ENCODE results near the gene XRCC4.
"Not testable (repeated sequence)": the region's sequence is repeated elsewhere in the genome, so short reads cannot be mapped to it uniquely, and the experiment has no call there.

The XRCC4 gene

DNA sequence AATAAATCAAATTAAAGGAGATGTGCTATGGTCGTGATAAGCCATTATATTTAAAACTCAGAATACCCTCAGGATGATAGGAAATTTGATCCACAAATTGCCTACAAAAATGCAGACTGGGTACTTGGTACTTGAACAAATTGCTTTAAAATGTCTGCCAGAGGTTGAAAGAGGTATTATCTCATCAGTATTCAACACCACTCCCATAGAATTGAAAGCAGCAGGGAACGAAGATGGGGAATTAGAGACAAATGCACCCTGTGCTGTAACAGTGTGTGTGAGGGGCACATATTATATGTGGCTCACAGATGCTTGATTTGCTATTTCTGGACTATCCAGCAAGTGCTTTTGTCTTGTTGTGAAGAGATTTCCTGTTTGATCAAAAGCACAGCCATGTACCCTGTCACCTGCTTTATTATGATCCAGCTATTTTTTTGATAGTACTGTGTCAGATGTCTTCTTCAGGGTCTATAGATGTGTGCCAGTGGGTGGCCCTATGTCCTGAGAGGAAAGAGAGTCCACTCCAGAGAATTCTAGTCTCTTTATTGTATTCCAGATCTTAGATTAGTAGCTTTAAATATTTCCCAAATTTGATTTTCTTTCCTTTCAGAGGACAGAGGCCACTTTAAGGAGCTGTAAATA, 120.1 kb downstream of the XRCC4 start:
- no peak for DNase-seq

DNA sequence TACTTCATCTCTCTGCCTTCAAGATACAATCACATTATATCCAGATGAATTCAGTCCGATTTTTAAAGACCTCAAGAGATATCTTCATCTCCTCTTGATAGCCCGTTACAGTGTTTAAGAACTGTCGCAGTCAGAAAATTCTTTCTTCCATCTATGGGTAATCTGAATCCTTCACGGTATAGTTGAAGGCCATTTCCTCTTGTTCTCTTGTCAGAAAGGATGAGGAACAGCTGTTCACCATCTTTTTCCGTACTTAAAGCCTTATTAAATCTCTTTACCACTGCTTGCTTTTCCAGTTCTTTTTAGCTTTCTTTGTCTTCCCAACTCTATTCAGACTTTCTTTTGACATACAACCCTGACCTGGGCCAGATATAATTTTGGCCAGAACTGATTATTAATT, 121.8 kb downstream of the XRCC4 start:
- no peak for DNase-seq

DNA sequence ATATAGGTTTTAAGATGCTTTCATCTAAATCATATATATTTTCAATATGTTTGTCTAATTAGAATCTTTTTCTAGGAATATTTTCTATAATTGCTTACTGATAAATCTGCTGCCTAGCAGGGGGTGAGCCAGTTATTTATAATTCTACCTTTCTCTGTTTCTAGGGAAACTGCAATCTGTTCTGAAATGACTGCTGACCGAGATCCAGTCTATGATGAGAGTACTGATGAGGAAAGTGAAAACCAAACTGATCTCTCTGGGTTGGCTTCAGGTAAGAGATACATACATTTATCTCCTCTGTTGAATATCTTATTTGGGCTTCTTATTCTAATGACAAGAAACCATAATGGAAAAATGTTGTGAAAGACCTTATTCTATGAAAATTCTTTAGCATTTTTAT, 127.3 kb downstream of the XRCC4 start:
- DNase-seq: no peak

DNA sequence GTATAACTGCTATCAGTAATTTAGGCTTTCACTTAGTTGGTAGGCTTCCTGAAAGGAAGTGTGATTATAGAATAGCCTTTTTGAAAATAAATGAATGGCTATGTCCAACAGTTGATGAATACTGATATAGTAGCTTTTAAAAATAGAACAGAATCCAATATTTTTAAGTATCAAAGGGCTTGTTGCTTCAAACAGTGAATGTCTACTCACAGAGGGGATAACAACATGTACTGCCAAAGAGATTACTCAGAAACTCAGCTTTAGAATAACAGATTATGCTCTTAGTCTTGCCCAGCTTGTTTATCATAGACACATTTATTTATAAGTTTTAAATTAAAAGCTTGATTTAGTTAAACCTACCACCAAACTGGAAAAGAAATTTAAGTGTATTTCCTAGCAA, 132.6 kb downstream of the XRCC4 start:
- DNase-seq: no peak

DNA sequence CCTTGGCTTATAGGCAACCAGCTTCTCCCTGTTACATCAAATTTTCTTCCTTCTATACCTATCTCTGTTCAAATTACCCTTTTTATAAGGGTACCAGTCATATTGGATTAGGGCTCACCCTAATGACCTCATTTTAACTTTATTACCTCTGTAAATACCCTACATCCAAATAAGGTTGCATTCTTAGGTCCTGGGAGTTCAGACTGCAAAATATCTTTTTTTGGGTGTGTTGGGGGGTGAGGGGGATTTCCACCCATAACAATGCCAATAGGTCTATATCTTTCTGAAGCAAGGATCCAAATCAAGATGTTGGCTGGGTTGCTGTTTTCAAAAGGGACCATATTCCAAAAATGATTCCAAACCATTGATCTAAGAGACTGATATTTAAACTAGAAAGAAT, 141.7 kb downstream of the XRCC4 start:
- no peak for DNase-seq

DNA sequence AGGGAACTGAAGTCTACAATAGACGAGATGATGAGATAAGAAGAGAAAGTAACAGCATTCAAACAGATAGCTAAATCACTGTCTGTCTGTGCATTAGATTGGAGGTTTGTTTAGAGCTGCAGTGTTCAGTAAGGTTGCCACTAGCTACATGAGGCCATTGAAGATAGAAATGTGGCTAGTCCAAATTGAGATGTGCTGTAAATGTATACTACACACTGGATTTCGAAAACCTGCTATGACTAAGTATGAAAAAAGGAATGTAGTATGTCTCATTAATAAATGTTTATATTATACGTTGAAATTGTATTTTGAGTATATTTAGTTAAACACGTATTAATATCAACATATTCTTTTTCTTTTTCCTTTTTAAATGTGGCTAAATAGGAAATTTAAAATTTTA, 142.1 kb downstream of the XRCC4 start:
- no peak for DNase-seq

DNA sequence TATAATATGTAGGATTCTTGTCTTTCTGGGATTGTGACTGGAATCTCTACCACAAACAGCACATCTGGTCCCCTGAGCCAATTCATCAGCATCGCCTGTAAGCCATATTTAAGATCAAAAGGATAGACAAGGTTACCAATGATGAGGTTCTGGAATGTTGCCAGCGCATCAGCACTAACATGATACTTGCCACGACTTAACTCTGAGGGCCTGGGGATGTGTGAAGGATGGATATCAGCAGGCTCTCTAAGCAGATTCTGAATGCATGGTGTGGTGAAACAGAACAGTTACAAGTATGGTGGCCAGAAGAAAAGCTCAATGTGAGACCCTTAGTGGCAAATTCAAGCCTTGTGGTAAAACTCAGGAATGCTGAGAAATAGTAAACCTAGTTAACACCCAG, 143.0 kb downstream of the XRCC4 start:
- DNase-seq: no peak

DNA sequence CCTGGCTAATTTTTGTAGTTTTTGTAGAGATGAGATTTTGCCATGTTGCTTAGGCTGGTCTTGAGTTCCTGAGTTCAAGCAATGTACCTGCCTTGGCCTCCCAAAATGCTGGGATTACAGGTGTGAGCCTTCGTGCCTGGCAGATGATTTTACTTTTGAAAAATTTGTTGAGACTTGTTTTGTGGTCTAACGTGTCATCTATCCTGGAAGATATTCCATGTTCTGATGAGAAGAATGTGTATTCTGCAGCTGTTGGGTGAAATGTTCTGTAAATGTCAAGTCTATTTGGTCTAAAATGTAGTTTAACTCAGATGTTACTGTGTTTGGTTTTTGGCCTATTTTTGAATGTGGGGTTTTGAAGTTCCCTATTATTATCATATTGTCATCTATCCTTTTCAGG, 145.6 kb downstream of the XRCC4 start:
- DNase-seq: no peak

DNA sequence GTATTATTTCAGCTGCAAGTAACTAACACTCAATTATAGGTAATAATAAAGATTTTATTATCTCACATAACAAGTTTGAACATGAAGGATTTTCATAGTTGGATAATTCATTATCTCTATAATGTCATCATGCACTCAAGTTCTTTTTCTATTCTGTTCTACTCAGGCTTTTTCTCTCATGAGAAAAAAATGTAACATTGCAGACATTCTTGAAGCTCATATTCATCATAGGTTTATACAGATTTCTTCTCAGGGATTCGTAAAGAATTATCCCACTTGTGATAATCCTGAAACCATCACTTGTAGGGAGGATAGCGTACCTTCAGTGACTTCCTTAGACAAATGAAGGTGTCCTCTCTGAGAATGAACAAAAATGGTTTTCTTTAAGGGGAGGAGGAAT, 150.3 kb downstream of the XRCC4 start:
- DNase-seq: no peak

DNA sequence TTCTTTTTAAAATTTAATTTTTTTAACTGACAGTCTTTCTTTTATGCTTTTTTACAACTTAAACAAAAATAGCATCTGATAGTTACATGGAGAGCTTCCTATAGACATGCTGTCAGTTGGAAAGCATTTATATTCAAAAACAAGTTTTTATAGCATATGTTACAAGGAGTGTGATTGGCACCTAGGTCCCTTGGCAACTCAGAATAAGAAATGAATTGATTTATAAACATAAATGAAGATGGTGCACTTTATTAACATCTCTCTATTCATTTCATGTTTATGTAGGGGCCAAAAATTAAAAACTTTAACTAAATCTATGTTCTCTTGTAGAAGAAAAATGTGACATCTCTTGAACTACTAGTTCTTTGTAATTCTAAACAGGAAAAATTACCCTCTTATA, 153.2 kb downstream of the XRCC4 start:
- DNase-seq: no peak

DNA sequence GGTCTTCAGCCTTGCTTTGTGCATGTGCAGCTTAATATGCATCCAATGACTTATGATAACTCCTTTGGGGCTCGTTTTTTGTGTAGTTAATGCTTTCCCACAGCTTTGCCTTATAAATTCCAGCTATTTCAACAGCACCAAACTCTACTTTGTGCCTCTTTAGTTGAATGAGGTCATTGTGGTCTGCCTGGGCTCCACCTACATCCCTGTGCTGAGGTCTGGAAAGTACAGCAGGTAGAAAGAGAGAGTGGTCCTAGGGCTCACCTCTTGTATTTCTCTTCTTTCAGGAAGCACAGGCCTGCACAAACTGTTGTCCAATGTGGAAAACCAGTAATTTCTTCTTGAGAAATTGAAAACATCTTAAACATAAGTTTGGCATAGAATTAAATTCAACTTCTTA, 167.2 kb downstream of the XRCC4 start:
- DNase-seq: no peak

DNA sequence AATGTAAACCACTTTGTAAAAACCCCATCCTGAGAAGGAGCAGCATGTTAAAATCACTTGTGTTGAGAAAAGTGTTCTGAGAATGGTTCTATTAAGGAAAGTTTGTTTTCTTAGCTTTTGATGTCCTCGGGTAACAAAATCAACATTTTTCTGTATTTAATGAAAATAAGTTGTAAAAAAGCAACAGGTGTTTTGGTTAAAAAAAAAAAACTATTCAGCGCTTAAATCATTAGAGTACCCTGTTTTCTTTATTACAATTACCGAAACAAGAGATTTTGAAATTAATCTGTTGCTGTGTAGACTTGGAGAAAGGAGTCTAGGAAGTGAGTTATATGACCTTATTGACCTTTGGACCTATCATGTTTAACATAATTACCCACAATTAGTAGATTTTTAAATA, 167.7 kb downstream of the XRCC4 start:
- no peak for DNase-seq

DNA sequence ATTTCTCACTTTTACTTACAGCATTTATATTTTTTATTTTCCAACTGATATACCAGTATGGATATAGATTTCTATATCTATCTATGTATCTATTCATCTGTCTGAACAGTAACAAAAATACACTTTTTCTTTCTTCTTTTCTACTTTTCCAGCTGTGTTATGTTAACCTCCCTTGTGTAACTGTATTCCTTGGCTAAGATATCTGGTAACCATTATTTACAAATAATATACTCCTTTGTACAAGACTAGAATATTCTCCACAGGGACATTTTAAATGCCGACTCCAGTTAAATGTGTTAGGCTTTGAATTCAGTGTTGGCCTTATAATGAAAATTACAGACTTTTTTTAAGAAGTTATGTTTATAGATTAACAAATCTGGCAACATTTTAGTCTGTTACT, 168.7 kb downstream of the XRCC4 start:
- DNase-seq: no peak

DNA sequence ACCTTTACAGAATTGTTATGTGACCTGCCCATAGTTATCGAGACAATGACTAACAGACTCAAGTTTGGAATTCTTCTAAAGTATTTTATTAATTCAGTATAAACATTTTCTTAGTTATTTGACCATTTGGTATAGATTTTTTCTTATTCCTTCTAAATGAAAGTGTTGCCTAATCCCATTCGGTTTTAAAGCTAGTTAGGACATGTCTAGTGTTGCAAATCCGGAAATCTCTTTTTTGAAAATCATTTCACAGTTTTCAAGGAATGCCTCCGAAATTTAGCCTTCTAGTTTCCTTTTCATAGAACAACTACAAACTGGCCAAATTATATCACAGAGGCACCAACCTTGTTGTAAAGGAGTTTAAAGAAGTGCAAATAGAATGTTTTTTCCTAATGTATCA, 171.8 kb downstream of the XRCC4 start:
- DNase-seq: no peak

DNA sequence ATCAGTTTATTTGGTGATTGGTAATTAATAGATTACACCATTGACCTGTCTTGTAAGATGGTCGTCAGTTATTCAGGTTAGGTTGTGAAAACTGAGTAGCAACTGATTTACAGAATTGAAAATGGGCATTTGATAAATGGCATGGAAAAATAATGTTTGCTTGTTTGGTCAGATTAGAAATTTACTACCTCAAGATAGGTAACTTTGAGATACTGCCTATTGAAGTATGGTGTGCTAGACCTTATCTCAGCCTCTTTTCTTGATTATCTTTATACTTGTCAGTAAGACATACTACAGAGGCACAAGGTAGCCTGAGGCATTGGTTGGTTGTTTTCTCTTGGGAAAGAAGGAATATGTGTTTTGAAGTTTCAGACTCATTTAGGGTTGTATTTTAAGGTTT, 174.5 kb downstream of the XRCC4 start:
- DNase-seq: no peak

DNA sequence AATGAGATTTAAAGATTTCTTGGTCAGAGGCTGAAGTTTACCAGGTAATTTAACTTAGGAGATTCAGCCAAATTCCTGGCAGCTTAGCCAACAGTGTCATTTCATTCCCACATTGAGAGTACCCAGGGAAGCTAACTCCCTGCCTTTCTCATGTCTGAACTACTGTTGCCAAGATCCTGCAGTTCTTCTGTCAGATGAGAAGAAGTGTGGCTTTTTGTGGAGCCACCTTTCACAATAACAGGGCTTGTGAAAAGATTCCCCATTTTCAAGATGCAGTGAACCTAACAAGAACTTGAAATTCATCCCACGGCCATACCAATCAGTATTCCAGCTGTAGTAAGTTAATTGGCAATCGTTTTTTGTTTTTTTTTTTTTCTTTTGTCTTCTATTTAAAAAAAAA, 176.4 kb downstream of the XRCC4 start:
- DNase-seq: no peak

DNA sequence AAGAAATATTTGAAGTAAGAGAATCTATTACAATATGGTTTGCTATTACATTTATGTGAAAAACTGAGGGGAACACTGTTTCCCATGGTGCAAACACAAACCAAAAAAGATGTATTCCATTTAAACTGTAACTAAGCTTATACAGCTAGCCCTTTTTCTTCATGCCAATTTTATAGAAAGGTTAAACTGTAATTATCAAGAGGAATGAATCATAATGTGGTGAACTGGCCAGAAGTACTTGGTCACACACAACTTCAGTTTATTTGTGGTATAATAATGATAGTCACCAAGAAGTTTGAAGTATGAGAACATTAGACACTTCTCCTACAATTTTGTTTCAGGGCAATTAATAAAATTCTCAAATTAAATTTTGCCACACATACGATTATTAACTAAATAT, 177.9 kb downstream of the XRCC4 start:
- no peak for DNase-seq

DNA sequence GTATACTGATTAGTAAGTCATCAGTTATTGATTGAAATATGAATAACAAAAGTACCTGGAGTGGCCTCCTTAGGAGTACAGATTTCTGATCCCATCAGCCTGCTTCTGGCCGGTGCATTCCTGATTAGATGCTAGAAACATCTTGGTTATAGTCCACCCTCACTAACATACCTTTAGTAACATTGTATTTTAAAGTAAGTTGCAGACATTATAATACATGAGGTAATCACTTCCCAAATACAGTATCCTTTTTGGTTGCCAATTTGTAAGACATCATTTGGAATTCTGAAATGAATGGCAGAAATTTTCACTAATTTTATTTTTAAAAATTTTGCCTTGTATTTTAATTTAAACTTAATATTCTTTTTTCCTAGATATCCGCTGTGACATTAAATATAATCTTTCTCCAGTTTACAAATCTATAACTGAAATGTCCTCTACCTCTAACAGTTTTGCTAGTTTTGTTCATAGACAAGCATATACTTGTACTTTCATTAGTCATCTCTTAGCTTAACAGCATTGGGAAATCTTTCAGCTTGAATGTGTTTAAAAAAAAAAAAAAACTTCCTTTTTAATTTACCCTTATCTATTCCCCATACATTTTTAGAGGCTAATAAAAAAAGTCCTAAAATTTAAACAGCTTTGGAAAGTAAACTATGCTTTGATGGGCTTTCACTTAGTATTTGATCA, 178.9 kb downstream of the XRCC4 start:
- peak; percentile 37 for DNase-seq

DNA sequence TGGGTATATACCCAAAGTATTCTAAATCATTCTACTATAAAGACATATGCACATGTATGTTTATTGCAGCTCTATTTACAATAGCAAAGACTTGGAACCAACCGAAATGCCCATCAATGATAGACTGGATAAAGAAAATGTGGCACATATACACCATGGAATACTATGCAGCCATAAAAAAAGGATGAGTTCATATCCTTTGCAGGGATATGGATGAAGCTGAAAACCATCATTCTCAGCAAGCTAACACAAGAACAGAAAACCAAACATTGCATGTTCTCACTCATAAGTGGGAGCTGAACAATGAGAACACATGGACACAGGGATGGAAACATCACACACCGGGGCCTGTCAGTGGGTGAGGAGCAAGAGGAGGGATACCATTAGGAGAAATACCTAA, 180.3 kb downstream of the XRCC4 start:
- DNase-seq: not testable (repeated sequence)

DNA sequence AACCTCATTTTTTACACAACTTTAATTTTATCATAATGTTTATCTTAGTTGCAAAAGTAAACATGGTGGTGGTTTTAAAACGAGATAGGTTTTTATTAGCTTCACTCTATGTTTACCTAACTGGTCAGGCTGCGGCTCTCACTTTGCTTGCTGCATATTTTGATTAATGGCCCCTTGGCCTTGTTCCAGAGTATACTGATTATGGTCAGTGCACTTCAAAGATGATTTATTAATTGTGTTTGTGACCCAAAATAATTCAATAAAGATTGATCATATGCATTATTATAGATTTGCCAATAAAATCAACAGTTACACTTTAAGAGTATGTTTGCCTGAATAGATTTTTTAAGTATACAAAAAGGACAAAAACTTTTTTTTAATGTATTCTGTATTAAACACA, 188.0 kb downstream of the XRCC4 start:
- no peak for DNase-seq

DNA sequence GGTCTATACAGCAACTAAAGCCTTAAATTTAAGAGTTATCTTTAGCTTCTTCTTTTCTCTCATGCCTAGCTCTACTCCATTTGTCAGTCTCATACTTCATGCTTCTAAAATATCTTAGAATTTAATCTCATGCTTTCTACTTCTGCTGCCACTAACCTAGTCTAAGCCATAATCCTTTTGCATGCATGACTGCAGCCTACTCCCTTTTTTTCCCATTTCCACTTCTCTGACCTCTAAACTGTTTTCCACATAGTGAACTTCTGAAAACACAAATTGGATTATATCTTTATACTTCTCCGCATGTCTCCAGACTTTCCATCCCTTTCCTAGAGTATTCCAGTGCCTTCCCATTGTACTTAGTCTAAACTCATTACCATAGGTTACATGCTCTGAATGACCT, 193.0 kb downstream of the XRCC4 start:
- DNase-seq: no peak

DNA sequence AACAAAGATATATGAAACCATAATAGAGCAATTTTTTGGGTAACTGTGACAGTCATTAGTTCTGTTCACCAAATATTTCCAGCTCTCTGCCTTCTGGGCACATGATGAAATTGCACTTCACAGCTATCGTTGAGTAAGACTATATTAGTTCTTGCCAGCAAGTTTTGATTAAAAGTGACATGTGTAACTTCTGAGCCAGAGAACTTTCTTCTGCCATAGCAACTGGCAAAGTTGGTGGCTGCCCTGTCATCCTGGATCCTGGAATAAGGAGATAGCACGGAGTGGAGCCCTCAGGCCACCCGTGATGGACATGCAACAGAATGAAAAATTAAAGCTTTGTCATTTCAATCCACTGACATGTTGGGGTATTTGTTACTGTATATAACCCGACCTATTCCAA, 199.8 kb downstream of the XRCC4 start:
- no peak for DNase-seq

DNA sequence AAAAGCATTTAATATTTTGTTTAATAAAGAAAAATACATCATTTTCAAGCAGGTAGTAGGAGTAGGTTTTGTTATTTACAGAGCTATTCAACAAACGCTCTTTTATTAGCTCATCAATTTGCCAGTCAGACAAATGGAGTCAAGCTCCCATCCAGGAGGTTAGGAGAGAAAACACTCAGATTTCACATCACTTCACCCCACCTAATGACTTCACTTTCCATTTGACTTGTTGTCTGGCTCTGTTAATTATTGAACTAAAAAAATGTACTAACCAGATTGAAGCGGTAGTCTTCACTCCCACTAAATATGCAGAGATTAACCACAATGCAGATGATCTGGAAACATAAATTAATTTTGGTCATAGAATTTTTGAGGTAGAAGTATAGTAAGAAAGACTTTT, 200.6 kb downstream of the XRCC4 start:
- no peak for DNase-seq

DNA sequence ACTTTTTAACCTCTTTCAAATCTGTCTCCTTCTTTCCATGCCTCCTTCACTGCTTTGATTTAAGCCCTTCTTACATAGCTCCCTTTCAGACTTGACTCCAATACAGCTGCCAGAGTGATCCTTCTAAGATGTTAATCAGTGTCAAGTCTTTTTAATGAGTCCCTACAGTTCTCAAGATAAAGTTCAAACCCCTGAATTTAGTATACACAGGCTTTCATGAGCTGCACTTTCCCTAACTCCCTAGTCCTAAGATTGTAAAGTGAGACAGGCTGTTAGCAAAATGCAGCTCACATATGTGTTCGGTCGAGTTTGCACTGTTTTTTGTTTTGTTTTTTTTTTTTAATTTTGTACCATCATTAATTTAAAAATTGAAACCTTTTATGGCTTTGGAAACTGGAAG, 203.8 kb downstream of the XRCC4 start:
- DNase-seq: no peak

DNA sequence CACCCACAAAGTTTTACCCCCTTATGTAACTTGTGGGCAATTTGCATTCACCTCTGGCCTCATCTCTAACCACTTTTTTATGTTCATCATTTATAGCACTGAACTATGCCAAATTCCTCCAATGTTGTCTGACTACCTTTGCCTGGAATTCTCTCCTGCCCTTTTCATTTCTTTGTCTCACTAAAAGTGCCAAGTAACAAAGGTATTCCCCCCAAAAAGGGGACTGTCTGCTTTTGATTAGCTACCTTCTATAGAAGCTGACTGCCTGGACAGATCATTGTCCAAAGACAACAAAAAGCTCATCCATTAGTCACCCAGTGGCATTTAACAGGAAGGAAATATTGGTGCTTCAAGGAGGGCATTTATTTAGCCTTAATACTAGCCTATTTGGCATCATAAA, 204.3 kb downstream of the XRCC4 start:
- DNase-seq: no peak
